Thyroid gland (tissue), 4 donors: Measurements from ENCODE around the gene SERPINB2. TPM values are rescaled to one million over a fixed set of nuclear protein-coding genes. Genes with fewer than 3 reads are reported as not detected.
A peak's percentile ranks its signal among the peaks of the same experiment; 100 is the strongest.
"Not testable (repeated sequence)": the region's sequence is repeated elsewhere in the genome, so short reads cannot be mapped to it uniquely, and the experiment has no call there.

Experiments
- DNase-seq, 2 donors: peaks; one replicate each; pipeline ENCODE4 v3.0.0-alpha.2; 2019
- H3K27ac ChIP-seq, 3 donors: fragments of 200-600 bp; sonication (generic); 1 replicate in 2 of 3; 2 replicates in 1 of 3; pipeline ENCODE4 v1.5.1; 2016 to 2019; ENCODE audit warnings: mild to moderate bottlenecking in 1 of 3, moderate library complexity in 1 of 3
- H3K27me3 ChIP-seq: fragments of 200-600 bp; sonication (generic); one replicate; pipeline ENCODE4 v1.5.1; 2019
- H3K36me3 ChIP-seq, 2 donors: fragments of 200-600 bp; sonication (generic); one replicate each; pipeline ENCODE4 v1.5.1; 2016 to 2019
- H3K4me1 ChIP-seq, 2 donors: fragments of 200-600 bp; sonication (generic); one replicate each; pipeline ENCODE4 v1.5.1; 2017 to 2019
- H3K4me3 ChIP-seq, 3 donors: fragments of 200-600 bp; sonication (generic); replicated peaks in 1 of 3; 1 replicate in 2 of 3; 2 replicates in 1 of 3; pipeline ENCODE4 v1.5.1; 2016; ENCODE audit warnings: mild to moderate bottlenecking in 1 of 3
- H3K9me3 ChIP-seq: fragments of 200-600 bp; sonication (generic); one replicate; pipeline ENCODE4 v1.5.1; 2017
- CTCF ChIP-seq, 6 experiments: fragments of 200-600 bp in 3 of 6; fragments of 450-650 bp in 3 of 6; sonication (generic) in 3 of 6; IDR thresholded peaks; one replicate each; pipeline ENCODE4 v1.5.1; 2016 to 2019; ENCODE audit warnings: antibody characterized with exemption in 6 of 6, mild to moderate bottlenecking in 2 of 6, inconsistent platforms in 1 of 6, moderate library complexity in 1 of 6
- POLR2A ChIP-seq, 2 donors: fragments of 450-650 bp; IDR thresholded peaks; one replicate each; pipeline ENCODE4 v1.6.1; 2017; ENCODE audit warnings: antibody characterized with exemption in 2 of 2, mild to moderate bottlenecking in 2 of 2, moderate library complexity in 1 of 2
- WGBS, 2 donors: methylation state at CpG; one replicate each; pipeline ENCODE4 v1.1.5; 2017; 5-methylcytosine and 5-hydroxymethylcytosine counted together
- intact Hi-C: fragments of 100-400 bp; cut with DNase I; formaldehyde crosslinking; loops from one replicate; pipeline ENCODE4 v1.15.1; 2023
- total RNA-seq, 4 donors: library from RNA; depleted of rRNA; stranded (reverse); fragments of >200 nt; gene quantifications; one replicate each; pipeline ENCODE4 v1.2.3, GENCODE V29; 2016

SERPINB2 gene
- total RNA-seq, 4 donors from 2014 or later, result 0.22 to 0.67 TPM; not detected in 2

DNA sequence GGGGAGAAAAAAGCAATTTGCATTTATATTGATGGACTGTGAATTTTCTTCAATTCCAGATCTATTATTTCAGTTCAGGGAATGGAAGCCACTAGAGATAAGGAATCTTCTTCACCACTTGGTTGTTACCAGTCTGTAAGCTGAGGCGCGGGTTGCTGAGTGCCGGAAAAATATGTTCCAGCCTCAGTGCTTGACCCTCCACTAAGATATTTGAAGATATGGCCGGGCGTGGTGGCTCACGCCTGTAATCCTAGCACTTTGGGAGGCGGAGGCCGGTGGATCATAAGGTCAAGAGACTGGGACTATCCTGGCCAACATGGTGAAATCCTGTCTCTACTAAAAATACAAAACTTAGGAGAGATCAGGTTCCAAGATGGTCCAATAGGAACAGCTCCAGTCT, 52.5 kb downstream of the SERPINB2 start:
- TF ChIP-seq POLR2A (IDR thresholded peaks at IDR 0.05) (no peak), CTCF (IDR thresholded peaks at IDR 0.05) (no peak)
- Histone ChIP-seq H3K9me3 (no peaks in the 10 kb centered on the region), H3K4me1 (peaks cover 4 to 6% of the 10 kb centered on the region in 2 donors), H3K4me3 (no peak overlapping the region), H3K27ac (no peak overlapping the region), H3K27me3 (no peaks in the 10 kb centered on the region), H3K36me3 (no peaks in the 10 kb centered on the region)
- intact Hi-C loops, result no loop called here
- 97 to 99% methylated on average over 8 of the region's 8 CpGs for WGBS, 2 donors
- no peak for DNase-seq

DNA sequence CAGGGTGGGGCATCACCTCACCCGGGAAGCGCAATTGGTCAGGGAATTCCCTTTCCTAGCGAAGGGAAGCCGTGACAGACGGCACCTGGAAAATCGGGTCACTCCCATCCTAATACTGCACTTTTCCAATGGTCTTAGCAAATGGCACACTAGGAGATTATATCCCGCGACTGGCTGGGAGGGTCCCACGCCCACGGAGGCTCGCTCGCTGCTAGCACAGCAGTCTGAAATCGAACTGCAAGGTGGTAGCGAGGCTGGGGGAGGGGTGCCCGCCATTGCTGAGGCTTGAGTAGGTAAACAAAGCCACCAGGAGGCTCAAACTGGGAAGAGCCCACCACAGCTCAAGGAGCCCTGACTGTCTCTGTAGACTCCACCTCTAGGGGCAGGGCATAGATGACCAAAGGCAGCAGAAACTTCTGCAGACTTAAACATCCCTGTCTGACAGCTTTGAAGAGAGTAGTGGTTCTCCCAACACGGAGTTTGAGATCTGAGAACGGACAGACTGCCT, 53.1 kb downstream of the SERPINB2 start:
- H3K27me3 ChIP-seq, H3K4me3 ChIP-seq, H3K36me3 ChIP-seq, DNase-seq, H3K9me3 ChIP-seq, H3K4me1 ChIP-seq, H3K27ac ChIP-seq, intact Hi-C loops: not testable (repeated sequence)
- WGBS, 2 donors, result 79% methylated on average over 17 of the region's 17 CpGs

DNA sequence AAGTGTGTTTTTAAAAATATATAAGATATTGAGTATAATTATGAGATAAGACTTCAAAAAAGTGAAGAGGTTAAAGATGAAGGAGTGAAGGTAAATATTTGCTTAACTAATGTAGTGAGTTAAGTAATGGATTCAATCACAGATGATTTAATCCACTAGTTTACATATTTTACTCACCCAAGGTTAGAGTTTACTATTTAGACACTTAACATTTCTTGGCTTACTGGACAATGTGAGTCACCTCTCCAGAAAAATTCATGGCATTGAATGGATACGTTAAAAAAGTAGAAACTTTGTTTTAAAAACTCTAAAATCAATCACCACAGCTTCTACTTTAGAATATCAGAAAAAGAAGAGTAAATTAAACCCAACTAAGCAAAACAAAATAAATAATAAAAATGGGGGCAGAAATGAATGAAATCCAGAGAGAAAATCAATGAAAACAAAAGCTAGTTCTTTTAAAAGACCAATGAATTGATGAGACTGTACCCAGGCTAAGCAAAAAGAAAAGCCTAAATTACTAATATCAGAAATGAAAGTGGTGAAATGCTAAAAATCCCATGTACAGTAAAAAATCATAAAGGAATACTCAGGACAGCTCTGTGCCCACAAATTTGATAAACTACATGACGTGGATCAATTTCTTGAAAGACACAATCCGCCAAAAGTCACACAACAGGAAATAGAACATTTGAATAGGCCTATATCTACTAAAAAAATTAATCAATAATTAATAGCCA, 59.7 kb downstream of the SERPINB2 start:
- H3K36me3 ChIP-seq, result no peaks in the 10 kb centered on the region
- H3K4me1 ChIP-seq, result peaks cover 0 to 10% of the 10 kb centered on the region in 2 donors
- DNase-seq, result no peak
- H3K9me3 ChIP-seq, result no peaks in the 10 kb centered on the region
- intact Hi-C loops, result no loop called here
- TF ChIP-seq POLR2A (IDR thresholded peaks at IDR 0.05) (no peak), CTCF (IDR thresholded peaks at IDR 0.05) (no peak)
- no peaks in the 10 kb centered on the region for H3K27me3 ChIP-seq
- H3K4me3 ChIP-seq, result no peak overlapping the region
- WGBS, 2 donors, result 93 to 94% methylated on average over 3 of the region's 3 CpGs
- no peak overlapping the region for H3K27ac ChIP-seq

DNA sequence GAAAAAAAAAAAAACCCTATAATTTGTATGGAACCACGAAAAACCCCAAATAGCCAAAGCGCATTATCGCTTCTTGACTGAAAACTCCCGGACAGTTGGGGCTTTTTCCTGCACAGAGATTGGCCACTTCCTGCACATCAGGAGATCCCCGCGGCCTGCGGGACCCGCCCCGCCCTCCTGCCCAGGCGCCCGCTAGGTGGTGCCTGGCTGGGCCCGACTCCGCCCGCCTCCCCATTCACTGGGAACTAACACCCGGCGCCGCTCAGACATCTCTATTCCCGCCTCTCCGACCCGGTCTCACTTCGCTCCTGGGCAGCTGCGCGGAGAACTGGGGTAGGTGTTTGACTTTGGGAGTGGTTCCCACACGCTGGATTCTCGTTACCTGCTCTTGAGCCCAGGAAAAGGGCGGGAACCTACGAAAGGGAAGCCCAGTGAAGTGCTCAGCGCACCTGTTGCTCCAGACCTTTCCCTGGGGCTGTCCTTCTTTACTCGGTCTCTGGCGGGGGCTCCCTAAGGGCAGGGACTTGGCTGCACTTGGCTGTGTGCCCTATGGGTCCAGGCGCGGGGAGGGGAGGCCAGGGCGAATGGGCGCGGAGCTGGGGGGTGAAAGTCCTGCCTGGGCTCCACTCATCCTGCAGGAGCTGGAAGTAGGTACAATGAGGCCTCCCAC, 61.7 kb downstream of the SERPINB2 start, which contains the start of gene HMSD:
TSS of gene HMSD (plus strand) at position 234 of the 670 bp plus-strand sequence. CDS start 4,155 bp downstream, outside the sequence.
- Histone ChIP-seq H3K4me3 (peak within 1 kb of the TSS in 2 of 3 donors; percentile 9 to 28), H3K27me3 (no peaks in the 10 kb centered on the region), H3K36me3 (no peaks in the 10 kb centered on the region), H3K4me1 (peaks cover 0 to 10% of the 10 kb centered on the region in 2 donors), H3K9me3 (no peaks in the 10 kb centered on the region), H3K27ac (no peak within 1 kb of the TSS)
- WGBS, 2 donors, result 4 to 5% methylated on average over 30 to 35 of the region's 35 CpGs
- intact Hi-C loops, result no loop called here
- DNase-seq, result peak; percentile 54 to 63
- TF ChIP-seq POLR2A (IDR thresholded peaks at IDR 0.05), result no peak
- TF ChIP-seq CTCF (IDR thresholded peaks at IDR 0.05), result peak in 3 of 6 experiments; percentile 24 to 55 (median 30)

DNA sequence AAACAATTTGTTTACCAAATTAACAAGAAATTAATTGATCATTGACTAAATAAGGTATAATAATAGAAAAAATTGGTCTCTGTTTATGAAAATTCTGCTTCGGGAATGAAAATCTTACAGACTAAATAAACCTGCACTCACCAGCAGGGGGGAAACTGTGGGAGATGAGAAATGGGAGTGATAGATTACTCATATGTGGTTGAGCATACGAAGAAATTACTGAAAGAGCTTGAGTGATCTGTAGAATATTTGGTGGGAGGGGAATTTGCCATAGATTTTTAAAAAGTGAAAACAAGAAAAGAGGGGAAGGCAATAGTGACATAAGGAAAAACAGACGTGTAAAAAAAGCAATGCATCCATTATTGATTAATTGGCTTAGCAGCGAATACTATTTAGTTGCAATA, 63.8 kb downstream of the SERPINB2 start:
- Histone ChIP-seq H3K4me1 (peaks cover 0 to 10% of the 10 kb centered on the region in 2 donors), H3K27ac (no peak overlapping the region), H3K4me3 (no peak overlapping the region), H3K27me3 (no peaks in the 10 kb centered on the region), H3K9me3 (no peaks in the 10 kb centered on the region), H3K36me3 (no peaks in the 10 kb centered on the region)
- TF ChIP-seq CTCF (IDR thresholded peaks at IDR 0.05) (no peak), POLR2A (IDR thresholded peaks at IDR 0.05) (no peak)
- intact Hi-C loops, result no loop called here
- DNase-seq, result no peak
- 88 to 89% methylated on average over 4 of the region's 4 CpGs for WGBS, 2 donors

Other genes with a start within 250 kb of the SERPINB2 start
- not detected for gene SERPINB4, start 243.4 kb upstream of the SERPINB2 start, total RNA-seq
- gene SERPINB3, start 225.8 kb upstream of the SERPINB2 start, total RNA-seq, result not detected
- not detected for gene SERPINB11, start 184.7 kb upstream of the SERPINB2 start, total RNA-seq
- gene SERPINB7, start 112.3 kb upstream of the SERPINB2 start, total RNA-seq, result not detected
- gene SERPINB10, start 20.3 kb downstream of the SERPINB2 start, total RNA-seq, result not detected
- under 1 TPM in 1 of 4 donors, not detected in 3; 0.34 TPM for gene HMSD, start 61.6 kb downstream of the SERPINB2 start, total RNA-seq
- gene SERPINB8, start 82.4 kb downstream of the SERPINB2 start, total RNA-seq, result 1 to 10 TPM; 2.8 to 8.8 (median 5.3) TPM